Left ventricle myocardium superior (tissue), 1 donor: ENCODE results near the gene CEACAM16. TPM values are rescaled to one million over a fixed set of nuclear protein-coding genes. Genes with fewer than 3 reads are reported as not detected.
A peak's percentile ranks its signal among the peaks of the same experiment; 100 is the strongest.

Experiments used
- ATAC-seq: fragments of 200-7000 bp; cut with Tn5 transposase; one replicate; pipeline ENCODE4 v1.9.1; 2020; ENCODE audit warnings: mild to moderate bottlenecking, moderate library complexity
- DNase-seq: peaks from one replicate; pipeline ENCODE4 v3.0.0-alpha.2; 2020
- intact Hi-C: fragments of 100-400 bp; cut with micrococcal nuclease; formaldehyde crosslinking; loops from one replicate; pipeline ENCODE4 v1.11.0; 2022
- microRNA-seq: library from miRNA; unstranded; fragments of <30 nt; microRNA quantifications from one replicate; pipeline ENCODE4 v1.2.0, GENCODE V29; 2020; ENCODE audit warnings: borderline number of aligned reads
- total RNA-seq: library from RNA; stranded (reverse); fragmentation: NEBNext Ultra II Directional; extraction: Animal tissue kit (Norgen Biotek cat#: 25700); gene quantifications from one replicate; pipeline ENCODE4 v1.2.1, GENCODE V29; 2021
- donor health status: DM: no; HTN: yes; CAD: no; lungs with severe emphysema.

The CEACAM16 gene
- total RNA-seq, 1 donor from 2014 or later = not detected

DNA sequence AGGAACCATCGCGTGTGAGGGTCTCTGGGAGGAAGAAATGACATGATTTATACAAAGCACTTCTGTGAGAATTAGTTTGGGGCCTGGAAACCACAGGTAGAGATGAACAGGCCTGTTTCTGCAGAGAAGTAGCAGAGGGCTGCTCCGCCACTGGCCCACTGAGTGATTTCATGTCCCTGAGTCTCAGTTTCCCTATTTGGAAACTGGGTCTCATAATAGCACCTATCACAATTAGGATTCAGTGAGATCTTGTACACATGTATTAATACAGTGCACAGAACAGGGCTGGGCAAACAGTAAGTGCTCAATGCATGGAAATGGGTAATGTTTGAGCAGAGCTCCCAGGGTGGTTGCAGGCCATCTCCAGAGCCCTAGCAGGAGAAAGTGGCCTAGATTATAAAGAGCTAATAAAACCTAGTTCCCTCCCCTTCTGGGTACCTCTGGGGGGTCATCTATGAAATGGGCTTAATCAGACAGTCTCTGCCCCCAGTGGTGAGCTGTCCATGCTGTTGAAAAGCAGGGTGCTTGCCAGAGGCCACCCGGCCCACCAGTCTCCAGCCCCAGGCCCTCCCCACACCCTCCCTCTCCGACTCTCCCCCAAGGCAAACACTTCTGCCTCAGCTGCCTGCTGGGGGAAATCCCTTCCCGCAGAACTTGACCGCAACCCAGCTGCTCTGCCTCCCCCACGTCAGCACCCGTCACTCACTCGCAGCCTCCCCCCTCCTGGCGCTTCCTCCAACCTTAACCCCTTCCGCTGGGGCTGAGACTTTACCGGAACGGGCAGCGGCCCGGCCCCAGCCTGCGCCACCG is 54.1 kb downstream of the CEACAM16 start:
- intact Hi-C loops = no loop called here
- ATAC-seq = peak; percentile 52
- peak; percentile 91 for DNase-seq

DNA sequence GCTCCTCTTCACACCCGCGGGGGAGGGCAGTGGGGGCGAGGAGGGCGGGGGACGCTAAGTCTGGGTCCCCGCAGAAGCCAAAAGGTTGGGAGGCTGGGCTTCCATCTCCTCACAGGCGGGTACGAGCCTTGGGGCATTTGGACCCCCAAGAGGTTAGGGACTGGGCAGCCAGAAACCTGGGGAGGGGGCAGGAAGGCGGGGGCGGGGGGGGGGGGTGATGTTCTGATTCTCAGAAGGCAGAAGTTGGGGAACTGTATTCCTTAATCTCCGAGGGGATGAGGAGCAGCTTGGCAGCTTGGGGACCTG is 54.6 kb downstream of the CEACAM16 start:
- DNase-seq (no peak), ATAC-seq (no peak)
- intact Hi-C loops = no loop called here

DNA sequence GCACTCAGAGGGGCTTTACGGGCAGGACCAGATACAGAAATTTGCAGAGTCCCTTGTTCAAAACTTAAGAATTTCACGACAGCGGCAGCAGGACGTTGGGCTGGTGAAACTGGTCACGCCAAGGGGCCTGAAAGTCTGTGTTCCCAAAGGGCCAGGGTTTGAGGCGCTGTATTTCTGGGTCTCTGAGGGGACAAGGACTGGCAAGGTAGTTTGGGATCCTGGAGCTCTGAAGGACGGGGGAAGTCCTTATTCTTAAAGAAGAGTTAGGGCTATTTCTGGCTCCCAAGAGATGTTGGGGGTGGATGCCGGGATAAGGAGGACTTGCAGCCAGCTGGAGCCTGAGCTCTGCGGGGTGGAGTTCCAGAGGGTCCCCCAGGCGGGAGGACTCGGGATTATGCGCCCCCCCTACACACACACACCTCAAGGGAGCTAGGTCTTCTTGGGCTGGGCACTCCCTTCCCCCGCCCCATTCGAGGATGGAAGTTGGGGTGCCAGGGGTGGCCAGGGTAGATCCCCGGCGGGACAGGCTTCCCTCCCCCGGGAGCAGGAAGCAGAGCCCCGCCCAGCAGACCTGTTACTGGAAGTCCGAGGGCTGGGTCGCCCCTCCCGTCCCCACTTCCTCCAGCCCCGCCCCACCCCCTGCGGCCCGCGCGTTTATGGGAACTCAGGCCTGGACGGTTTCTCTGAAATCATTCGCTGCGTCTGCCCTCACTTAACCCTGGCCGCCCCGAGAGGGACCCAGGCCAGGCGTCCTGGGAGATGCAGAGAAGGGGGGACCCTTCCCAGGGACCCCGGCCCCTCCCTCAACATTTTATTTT is 55.2 kb downstream of the CEACAM16 start:
- ATAC-seq (peak; percentile 70), DNase-seq (peak; percentile 97)
- intact Hi-C loops = no loop called here

DNA sequence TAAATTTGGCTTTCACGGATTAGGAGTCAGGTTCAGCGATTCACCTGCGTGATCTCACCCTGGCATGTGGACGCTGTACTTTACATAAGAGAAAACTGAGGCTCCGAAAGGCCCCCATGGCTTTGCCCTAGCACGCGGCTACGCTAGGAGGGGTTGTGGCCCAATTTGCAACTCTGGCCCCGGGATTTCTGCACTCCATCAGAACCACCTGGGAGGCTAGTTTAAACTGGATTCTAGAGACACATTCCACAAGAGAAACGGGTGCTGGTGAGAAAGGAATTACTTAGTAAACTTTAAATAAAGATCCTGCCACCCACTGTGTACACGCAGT is 55.8 kb downstream of the CEACAM16 start:
- DNase-seq = no peak
- intact Hi-C loops = no loop called here
- no peak for ATAC-seq

DNA sequence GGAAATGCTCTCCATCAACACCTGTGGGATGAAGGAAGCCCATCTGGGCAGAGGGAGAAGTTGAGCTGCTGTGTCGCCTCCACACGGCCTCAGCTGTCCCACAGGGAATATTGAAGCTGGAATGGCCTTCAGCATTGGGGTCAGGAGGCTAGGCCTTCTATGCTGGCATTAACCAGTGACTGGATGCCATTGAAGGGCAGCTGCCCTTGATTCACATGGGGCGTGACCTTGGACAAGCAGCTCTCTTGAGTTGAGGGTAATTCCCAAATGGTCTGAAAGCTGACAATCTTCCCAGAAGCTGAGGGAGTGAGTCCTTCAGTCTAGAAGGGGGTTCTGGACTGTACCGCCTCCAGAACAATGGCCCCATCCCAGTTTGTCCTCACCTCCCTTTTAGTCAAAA is 56.3 kb downstream of the CEACAM16 start:
- DNase-seq (no peak), ATAC-seq (no peak)
- intact Hi-C loops = no loop called here

DNA sequence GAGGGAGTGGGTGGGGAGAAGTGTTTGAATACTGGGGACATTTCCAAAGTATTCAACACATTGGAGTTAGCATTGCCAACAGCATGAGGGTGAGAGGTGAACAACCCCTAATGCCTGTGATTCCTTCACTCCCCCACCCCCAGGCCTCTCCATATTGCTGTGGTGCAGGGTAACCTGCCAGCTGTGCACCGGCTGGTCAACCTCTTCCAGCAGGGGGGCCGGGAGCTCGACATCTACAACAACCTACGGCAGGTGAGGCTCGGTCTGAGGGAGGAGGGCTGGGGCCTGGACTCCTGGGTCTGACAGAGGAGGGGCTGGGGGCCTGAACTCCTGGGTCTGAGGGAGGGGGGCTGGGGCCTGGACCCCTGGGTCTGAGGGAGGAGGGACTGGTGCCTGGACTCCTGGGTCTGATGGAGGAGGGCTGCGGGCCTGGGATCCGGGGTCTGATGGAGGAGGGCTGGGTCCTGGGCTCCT is 57.2 kb downstream of the CEACAM16 start:
- intact Hi-C loops = no loop called here
- ATAC-seq (no peak), DNase-seq (no peak)

DNA sequence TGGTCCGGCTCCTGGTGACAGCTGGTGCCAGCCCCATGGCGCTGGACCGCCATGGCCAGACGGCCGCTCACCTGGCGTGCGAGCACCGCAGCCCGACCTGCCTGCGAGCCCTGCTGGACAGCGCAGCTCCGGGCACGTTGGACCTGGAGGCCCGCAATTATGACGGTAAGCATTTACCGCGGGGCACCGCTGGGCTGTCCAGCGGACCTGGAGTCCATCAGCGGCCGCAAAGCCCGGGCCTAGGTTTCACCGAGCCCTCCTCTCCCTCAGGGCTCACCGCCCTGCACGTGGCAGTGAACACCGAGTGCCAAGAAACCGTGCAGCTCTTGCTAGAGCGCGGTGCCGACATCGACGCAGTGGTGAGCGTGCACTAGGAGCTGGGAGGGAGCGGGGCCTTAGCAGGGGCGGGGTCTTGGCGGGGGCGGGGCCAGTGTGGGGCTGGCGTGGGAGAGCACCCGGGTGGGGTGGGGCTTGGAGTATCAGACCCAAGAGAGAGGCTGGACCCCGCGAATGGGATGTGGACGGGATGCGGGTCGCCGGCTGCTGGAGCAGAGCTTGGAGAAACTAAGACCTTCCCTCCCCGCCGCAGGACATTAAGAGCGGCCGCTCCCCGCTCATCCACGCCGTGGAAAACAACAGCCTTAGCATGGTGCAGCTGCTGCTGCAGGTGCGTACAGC is 58.2 kb downstream of the CEACAM16 start:
- peak; percentile 83 for DNase-seq
- intact Hi-C loops = no loop called here
- ATAC-seq = peak; percentile 66

DNA sequence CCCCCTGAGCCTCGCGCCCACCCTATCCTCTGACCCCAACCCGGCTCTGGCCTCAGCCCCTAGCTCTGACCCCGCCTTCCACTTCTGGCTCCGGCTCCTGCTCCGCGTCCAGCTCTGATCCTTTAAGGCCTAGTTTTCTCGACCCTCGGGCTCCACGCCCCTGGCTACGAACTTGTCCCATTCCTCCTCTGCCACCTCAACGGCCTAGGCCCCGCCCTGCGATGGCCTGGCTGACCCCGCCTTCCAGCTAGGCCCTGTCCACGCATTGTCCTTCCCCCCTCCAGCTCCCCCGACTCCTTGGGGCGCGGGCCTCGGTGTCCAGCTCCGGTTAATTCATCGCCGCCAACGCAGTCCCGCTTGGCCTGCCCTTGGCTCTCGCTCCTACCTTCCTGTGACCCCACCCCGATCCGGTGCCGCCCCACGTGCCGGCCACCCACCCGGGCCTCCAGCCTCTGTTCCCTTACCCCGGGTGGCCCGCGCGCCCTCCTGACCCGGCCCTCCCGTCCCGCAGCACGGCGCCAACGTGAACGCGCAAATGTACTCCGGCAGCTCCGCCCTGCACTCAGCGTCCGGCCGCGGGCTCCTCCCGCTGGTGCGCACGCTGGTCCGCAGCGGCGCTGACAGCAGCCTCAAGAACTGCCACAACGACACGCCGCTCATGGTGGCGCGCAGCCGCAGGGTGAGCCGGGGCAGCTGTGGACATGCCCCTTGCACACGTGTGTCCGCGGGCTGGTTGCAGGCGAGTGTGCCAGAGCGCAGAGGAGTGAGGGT is 59.0 kb downstream of the CEACAM16 start:
- ATAC-seq (peak; percentile 68), DNase-seq (peak; percentile 92)
- intact Hi-C loops = no loop called here

DNA sequence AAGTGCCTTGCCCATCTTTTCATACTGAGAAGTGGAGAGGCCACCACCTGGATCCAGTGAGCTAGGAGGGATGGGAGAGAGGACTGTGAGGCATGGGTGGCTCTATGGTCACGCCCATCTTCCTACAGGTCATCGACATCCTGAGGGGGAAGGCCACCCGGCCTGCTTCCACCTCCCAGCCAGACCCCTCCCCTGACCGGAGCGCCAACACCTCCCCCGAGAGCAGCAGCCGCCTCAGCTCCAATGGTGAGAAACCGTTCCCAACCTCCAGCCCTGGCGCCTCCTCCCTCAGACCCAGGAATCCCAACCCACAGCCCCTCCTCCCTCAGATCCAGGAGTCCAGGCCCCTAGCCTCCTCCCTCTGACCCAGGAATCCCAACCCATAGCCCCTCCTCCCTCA is 59.6 kb downstream of the CEACAM16 start:
- peak; percentile 44 for DNase-seq
- no peak for ATAC-seq
- intact Hi-C loops = no loop called here

DNA sequence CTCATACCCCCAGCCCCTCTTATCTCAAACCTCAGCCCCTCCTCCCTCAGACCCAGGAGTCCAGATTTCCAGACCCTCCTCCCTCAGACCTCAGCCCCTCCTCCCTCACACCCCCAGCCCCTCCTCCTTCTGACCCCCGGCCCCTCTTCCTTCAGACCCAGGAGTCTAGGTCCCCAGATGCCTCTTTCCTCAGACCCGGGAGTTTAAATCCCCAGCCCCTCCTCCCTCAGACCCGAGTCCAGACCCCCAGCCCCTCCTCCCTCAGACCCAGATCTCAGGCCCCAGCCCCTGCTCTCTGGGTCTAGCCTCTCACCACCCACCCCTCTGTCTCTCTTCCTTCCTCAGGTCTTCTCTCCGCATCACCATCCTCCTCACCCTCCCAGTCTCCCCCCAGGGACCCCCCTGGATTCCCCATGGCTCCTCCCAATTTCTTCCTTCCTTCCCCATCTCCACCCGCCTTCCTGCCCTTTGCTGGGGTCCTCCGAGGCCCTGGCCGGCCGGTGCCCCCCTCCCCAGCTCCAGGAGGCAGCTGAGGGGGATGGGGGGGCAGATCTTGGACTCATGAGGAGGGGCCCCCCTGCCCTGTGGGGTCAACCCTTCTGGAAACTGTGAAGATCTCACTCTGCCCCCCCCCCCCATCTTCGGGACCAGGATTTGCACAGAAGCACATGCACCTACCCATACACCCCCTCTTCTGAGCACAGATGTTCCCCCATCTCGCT is 60.3 kb downstream of the CEACAM16 start:
- DNase-seq (no peak), ATAC-seq (no peak)
- intact Hi-C loops = no loop called here

Small RNA genes lying within 50 kb of the gene (microRNA-seq; reads per million reads assigned to microRNA genes)
- gene MIR4531 (not detected), gene MIR8085 (not detected)

Other genes with a start within 250 kb of the CEACAM16 start
- 3.6 TPM for gene ZNF180, start 198.6 kb upstream of the CEACAM16 start, total RNA-seq
- not detected for gene CEACAM20, start 169.5 kb upstream of the CEACAM16 start, total RNA-seq
- gene IGSF23, start 85.6 kb upstream of the CEACAM16 start, total RNA-seq = not detected
- gene PVR, start 55.2 kb upstream of the CEACAM16 start, total RNA-seq = 40.7 TPM
- gene CEACAM19, start 27.7 kb upstream of the CEACAM16 start, total RNA-seq = 4.2 TPM
- gene BCL3, start 49.6 kb downstream of the CEACAM16 start, total RNA-seq = 14.5 TPM
- not detected for gene CBLC, start 78.7 kb downstream of the CEACAM16 start, total RNA-seq
- 85.5 TPM for gene BCAM, start 110.0 kb downstream of the CEACAM16 start, total RNA-seq
- gene NECTIN2, start 147.1 kb downstream of the CEACAM16 start, total RNA-seq = 35.4 TPM
- gene TOMM40, start 192.1 kb downstream of the CEACAM16 start, total RNA-seq = 49.8 TPM
- 18.9 TPM for gene APOE, start 206.6 kb downstream of the CEACAM16 start, total RNA-seq
- gene APOC1, start 215.5 kb downstream of the CEACAM16 start, total RNA-seq = 1.7 TPM
- gene APOC4, start 243.1 kb downstream of the CEACAM16 start, total RNA-seq = not detected
- gene APOC2, start 246.9 kb downstream of the CEACAM16 start, total RNA-seq = not detected